HG03097 (cell line): ENCODE results near the gene PRX.
A peak's percentile ranks its signal among the peaks of the same experiment; 100 is the strongest.
"Not testable (repeated sequence)": the region's sequence is repeated elsewhere in the genome, so short reads cannot be mapped to it uniquely, and the experiment has no call there.

ENCODE experiments used
- ATAC-seq: cut with Tn5 transposase; IDR thresholded peaks from one replicate; pipeline ENCODE4 v1.9.1; 2021; ENCODE audit not compliant: unreplicated experiment, low FRiP score

PRX gene, protein sequence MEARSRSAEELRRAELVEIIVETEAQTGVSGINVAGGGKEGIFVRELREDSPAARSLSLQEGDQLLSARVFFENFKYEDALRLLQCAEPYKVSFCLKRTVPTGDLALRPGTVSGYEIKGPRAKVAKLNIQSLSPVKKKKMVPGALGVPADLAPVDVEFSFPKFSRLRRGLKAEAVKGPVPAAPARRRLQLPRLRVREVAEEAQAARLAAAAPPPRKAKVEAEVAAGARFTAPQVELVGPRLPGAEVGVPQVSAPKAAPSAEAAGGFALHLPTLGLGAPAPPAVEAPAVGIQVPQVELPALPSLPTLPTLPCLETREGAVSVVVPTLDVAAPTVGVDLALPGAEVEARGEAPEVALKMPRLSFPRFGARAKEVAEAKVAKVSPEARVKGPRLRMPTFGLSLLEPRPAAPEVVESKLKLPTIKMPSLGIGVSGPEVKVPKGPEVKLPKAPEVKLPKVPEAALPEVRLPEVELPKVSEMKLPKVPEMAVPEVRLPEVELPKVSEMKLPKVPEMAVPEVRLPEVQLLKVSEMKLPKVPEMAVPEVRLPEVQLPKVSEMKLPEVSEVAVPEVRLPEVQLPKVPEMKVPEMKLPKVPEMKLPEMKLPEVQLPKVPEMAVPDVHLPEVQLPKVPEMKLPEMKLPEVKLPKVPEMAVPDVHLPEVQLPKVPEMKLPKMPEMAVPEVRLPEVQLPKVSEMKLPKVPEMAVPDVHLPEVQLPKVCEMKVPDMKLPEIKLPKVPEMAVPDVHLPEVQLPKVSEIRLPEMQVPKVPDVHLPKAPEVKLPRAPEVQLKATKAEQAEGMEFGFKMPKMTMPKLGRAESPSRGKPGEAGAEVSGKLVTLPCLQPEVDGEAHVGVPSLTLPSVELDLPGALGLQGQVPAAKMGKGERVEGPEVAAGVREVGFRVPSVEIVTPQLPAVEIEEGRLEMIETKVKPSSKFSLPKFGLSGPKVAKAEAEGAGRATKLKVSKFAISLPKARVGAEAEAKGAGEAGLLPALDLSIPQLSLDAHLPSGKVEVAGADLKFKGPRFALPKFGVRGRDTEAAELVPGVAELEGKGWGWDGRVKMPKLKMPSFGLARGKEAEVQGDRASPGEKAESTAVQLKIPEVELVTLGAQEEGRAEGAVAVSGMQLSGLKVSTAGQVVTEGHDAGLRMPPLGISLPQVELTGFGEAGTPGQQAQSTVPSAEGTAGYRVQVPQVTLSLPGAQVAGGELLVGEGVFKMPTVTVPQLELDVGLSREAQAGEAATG (N-terminal part only)

DNA sequence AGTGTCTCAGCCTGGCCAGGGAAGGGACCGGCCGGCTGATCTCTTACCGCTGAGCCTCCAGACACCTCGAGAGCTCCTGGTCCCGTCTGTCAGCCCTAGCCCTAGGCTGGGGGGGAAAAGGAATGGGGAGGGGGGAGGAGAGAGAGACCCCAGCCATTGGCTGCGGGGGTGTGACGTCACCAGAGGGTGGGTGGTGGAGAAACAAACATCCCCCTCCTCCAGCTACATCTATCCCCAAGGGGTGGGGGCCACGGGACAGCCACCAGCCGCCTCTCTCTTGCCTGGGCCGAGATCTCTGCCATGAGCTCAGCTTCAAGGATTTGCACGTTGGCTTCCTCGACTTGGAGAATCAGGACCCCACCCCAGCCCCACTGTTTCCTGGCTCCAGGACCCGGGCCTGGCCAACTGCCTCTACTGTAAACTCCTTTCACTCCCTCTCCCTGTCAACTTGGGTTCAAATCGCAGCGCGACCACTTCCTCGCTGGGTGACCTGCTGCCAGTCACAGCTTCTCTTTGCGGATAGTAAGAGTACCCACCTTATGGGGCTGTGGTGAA is at the start of gene PRX:
Gene PRX (minus strand): TSS at position 88 of the 555 bp plus-strand sequence. CDS start 5,446 bp downstream, outside the sequence.
- no peak for ATAC-seq

DNA sequence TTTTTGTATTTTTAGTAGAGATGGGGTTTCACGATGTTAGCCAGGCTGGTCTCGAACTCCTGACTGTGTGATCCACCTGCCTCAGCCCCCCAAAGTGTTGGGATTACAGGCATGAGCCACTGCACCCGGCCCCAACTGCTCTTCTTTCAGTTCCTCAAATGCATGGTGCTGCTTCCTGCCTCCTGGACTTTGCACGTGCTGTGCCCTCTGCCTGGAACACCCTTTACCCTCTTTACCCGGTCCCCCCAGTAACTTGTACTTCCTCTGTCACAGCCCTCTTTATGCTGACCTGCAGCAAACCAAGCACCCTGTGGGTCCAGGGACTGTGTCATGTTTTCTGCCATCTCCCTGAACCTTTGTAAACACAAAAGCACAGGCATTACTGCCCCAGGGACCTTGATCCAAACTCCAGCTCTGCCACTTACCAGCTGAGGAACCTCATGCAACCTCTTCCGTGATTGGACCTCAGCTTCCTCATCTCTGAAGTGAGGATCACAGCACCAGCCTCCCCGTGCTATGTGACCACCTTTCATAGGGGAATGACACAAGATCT is 48.6 kb upstream of the PRX start:
- ATAC-seq, result no peak

DNA sequence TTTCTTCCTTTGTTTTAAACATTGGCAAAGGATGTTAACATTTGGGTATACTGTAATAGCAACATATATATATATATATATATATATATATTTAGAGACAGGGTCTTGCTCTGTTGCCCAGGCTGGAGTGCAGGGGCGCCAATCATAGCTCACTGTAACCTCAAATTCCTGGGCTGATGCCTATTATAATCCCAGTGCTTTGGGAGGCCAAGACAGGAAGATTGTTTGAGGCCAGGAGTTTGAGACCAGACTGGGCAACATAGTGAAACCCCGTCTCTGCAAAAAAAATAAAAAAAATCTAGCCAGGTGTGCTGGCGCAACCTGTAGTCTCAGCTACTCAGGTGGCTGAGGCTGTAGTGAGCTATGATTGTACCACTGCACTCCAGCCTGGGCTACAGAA is 47.0 kb upstream of the PRX start:
- ATAC-seq, result no peak

DNA sequence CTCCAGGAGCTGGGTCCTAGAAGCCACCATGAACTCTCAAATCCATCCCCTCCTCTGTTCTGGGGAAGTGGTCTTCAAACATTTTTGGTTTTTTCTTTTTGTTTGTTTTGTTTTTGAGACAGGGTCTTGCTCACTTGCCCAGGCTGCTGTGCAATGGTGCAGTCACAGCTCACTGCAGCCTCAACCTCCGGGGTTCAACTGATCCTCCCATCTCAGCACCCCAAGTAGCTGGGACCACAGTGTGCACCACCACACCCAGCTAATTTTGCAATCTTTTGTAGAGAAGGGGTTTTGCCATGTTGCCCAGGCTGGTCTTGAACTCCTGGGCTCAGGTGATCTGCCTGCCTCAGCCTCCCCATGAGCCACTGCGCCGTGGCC is 45.4 kb upstream of the PRX start:
- ATAC-seq, result no peak

DNA sequence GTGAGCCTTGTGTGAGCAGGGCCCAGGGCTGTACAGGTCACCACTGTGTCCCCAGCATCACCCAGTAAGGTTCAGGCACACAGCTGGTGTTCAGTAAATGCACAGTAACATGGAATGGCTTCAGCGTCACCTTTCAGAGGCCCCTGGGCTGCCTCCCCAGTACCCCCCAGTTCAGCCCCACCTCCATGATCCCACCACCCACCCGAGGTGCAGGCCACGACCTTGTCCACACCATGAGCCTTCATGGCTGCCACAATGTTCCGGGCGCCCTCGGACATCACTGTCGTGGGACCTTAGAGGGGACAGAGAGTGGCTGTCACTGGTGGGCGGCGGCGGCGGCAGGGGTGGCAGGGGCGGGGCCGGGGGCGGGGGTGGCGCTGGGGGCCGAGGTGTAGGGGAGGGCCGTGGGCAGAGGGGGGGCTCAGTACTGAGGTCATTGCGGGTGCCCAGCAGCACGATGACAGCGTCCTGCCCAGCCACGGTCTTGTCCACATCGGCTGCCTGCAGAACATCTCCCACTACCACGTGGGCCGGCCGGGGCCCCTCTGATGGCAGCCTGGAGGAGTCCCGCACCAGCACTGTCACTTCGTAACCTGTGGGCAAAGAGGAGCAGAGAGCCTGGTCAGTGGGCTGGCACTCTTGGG is 44.9 kb upstream of the PRX start:
- no peak for ATAC-seq

DNA sequence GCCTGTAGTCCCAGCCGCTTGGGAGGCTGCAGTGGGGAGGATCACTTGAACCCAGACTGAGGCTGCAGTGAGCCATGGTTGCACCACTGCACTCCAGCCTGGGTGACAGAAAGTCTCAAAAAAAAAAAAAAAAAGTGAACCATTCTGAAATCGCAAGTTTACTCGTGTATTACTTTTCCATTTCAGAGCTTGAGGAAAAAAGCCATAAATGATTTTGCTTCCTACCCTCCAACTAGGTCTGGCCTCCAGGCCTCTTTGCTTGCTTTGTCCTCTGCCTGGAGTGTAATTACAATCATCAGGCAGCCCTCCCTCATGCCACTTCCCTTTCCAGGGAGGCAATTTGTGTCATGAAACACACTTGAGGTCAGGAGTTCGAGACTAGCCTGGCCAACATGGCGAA is 43.9 kb upstream of the PRX start:
- no peak for ATAC-seq

DNA sequence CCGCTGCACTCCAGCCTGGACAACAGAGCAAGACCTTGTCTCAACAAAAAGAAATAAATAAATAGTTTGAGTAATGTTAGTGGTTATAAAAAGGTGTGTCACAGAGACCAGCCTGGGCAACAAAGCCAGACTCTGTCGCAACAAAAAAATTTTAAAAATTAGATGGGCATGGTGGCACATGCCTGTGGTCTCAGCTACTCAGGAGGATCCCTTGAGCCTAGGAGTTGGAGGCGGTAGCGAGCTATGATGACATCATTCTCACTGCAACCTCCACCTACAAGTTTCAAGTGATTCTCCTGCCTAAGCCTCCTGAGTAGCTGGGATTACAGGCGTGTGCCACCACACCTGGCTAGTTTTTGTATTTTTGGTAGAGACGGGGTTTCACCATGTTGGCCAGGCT is 40.8 kb upstream of the PRX start:
- ATAC-seq, result not testable (repeated sequence)

DNA sequence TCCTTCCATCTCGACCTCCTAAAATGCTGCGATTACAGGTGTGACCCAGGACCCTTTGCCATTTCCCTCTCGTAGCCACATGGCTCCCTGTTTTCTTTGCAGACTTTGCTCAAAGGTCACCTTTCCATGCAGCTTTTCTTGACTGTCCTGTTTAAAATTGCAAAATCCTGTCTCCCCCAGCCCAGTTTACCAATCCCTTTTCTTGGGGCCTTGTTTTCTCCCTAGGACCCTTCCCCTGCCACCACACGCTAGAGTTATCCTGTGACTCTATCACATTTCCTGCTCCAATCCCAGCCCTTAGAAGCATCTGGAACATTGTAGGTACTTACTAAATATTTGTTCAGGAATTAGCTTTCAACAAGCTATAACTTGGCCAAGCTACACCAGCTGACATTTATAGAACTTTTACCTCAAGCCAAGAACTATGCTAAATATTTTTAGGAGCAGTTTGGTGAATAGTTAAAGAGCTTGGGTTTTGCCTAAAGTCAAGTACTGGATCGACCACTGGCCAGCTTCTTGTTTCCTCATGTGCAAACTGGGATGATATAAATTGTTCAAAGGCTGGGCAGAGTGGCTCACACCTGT is 40.1 kb upstream of the PRX start:
- no peak for ATAC-seq

DNA sequence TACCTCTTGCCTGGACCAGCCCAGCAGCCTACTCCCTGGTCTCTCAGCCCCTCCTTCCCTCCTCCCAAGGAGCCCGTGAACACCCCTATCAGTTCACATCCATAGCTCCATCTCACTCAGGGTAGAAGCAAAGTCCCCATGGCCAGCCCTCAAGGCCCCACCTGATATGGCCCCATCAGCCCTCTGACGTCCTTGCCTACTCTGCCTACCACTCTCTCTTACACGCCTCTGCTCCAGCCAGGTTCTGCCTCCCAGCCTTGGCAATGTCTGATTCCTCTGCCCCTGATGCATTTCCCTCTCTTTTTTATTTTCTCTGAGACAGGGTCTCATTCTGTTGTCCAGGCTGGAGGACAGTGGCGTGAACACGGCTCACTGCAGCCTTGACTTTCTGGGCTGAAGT is 38.8 kb upstream of the PRX start:
- ATAC-seq, result no peak

DNA sequence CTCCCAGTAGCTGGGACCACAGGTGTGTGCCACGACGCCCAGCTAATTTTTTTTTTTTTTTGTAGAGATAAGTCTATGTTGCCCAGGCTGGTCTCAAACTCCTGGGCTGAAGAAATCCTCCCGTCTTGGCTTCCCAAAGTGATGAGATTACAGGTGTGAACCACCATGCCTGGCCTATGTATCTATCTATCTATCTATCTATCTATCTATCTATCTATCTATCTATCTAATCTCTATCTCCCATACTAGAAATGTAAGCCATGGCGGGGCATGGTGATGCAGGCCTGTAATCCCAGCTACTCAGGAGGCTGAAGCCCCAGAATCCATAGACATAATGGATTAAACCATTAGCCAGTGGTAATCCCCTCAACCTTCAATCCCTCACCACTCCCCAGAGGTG is 37.5 kb upstream of the PRX start:
- no peak for ATAC-seq

DNA sequence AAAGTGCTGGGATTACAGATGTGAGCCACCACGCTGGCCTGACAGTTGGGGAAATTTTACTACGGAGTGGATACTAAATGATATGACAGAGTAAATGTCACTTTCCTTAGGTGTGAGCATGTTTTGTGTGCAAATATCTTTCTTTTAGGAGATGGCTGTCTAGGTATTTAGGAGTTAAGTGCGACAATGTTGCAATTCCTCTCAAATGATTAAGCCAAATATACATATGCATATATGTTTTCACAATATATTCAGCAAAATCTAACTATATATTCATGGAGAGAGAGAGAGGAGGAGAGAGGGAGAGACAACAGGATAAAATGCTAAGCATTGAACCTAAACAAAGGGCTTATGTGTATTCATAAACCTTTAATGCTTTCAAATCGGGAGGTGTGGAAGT is 36.3 kb upstream of the PRX start:
- no peak for ATAC-seq

DNA sequence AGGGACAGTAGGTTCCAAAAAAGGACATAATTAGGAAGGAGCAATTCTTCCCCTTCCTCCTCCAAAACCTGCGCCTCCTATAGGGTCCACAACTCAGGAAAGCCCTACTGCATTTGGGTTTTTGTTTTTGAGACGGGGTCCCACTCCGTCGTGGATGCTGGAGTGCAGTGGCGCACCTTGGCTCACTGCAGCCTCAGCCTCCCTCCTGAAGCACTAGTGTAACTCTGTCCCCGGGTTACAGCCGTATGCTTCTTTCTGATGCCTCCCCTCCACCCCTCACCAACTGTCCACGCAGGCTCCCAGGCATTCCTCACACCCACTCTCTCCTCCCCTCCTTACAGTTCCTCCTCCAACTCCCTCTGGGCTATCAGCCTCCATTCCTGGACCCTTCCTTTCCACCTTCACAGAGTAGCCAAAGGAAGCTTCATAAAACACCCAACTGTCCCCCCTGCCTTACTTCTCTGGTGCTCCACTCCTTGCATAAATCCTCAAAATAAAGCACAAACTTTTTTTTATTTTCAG is 33.1 kb upstream of the PRX start:
- ATAC-seq, result no peak

DNA sequence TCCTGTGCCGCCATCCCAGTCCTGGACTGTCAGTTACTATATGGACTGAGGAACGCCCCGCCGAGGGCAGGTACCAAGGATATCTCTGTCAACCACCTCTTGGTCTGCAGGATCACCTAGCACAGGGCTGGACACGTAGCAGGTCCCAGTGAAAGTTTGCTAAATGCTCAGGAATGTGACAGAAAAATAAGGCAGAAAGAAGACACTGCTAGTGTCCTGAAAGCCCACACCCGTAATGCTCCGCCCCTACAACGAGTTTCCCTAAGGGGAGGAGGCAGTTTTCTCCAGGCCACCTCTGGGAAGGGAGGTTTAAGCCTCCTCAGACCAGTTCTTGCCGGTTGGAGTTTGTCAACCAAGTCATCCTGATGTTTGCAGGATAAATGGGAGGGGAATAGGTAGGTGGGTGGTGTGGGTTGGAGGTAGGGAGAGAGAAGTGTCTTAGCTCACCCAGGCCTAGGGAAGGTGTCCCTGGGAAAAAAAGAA is 32.6 kb upstream of the PRX start:
- ATAC-seq, result no peak

DNA sequence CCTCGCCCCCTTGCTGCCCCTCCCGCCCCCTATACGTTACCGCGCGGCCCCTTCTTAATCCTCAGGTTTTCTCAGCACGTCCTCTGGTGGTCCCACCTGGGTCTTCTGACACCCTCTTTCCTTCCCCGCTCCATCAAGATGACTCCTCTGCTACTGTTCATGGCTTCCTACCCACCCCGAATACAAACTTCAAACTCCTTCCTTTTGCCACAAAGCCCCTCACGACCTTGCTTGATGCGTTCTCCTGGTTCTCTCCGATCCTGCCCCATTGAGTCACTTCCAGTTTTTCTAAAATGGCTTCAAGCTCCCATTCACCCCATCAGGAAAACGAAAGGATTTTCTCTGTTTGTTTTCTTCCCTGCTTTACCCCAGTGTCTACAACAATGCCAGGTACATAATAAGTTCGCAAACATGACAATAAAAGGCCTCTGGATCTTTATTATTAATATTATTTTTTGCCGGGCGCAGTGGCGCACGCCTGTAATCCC is 31.7 kb upstream of the PRX start:
- no peak for ATAC-seq

DNA sequence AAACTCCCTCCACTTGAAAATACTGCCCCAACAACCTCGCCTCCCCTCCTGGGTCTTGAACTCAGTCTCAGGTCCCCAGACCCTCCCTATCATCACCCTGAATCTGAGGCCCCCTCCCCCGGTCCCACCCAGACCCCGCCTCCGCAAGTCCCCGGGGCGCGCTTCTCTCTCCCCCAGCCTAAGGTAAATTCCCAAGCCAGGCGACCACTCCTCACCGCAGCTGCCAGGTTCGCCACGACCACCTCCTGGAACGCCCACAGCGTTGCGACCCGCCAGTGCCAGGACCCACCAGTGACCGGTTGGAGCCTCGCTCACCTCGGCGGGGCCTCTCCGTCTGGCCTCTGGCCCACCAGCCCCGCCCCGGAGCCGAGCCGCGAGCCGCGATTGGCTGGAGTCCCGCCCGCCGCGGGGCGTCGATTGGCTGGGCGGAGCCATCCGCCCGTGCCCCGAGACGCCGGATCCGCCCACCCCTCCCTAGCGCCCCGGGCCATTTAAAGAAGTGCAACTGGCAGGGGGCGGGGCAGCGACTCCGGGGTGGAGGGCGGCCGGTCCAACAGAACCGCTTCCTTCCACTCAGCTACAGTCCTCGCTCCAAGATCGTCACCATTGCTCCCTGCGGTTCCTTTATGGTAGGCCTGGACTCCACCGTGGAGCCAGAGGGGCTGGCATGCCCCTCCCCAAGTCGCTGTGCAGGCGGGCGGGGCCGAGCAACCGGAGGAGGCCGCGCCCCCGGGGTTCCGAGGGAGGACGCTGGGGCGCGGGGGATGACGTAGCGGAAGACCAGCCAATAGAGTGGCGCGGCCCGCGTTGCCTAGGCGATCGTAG is 31.0 kb upstream of the PRX start, which contains the start of gene SERTAD3:
Gene SERTAD3 (minus strand): TSS at position 336 of the 825 bp plus-strand sequence. CDS start 2,255 bp downstream, outside the sequence.
- peak; percentile 57 for ATAC-seq

DNA sequence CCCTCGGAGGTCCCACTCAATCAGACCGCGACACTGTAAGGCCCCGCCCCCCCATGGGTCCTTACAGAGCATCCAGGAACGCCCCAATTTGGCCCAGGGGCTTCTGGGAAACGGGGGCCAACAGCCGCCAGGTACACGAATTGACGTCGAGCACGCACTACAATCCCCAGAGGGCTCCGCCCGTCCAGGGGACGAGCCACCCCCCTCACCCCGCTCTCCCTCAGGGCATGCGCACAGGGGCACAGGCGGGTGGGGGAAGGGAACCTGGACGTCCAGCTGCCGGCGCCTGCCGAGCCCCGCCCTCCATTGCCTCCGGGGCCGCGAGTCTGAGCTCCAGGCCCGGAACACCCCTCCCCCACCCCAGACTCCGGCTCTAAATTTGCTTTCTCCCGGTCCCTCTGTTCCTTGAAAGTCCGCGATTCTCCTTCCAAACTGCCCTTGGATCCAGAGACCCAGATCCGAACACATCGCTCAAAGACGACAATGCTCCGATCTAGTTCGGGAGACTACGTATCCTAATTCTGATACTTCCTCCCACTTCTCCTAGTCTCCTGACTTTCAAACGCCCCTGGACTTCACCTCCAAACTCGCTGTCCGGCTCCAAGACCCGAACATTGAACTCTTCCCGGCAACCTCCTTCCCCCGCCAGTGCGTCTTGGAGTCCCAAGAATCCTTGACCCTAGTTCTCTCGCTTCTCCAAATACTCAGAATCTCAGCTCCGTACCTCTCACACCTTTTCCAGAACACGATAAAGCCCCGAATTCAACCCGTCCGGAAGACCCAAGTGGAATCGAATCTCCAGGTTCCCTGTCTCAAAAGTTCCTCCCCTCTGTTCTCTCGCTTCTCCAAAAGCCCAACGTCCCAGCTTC is 30.2 kb upstream of the PRX start:
- peak; percentile 69 for ATAC-seq
